Ishikawa (cell line): ENCODE data around the gene ASS1.
A peak's percentile ranks its signal among the peaks of the same experiment; 100 is the strongest.

Source experiments
- CEBPB ChIP-seq: IDR thresholded peaks from 2 replicates; pipeline ENCODE4 v1.6.1; 2012
- CREB1 ChIP-seq: IDR thresholded peaks from 2 replicates; pipeline ENCODE4 v1.6.1; 2012; ENCODE audit warnings: low read depth
- EGR1 ChIP-seq: IDR thresholded peaks from 2 replicates; pipeline ENCODE4 v1.6.1; 2012
- EP300 ChIP-seq: IDR thresholded peaks from 2 replicates; pipeline ENCODE4 v1.6.1; 2012; ENCODE audit warnings: borderline replicate concordance
- FOXM1 ChIP-seq: IDR thresholded peaks from 2 replicates; pipeline ENCODE4 v1.6.1; 2012; ENCODE audit warnings: low read depth, borderline replicate concordance
- NFIC ChIP-seq: IDR thresholded peaks from 2 replicates; pipeline ENCODE4 v1.6.1; 2012
- RAD21 ChIP-seq: IDR thresholded peaks from 2 replicates; pipeline ENCODE4 v1.6.1; 2012; ENCODE audit warnings: low read depth
- TAF1 ChIP-seq: IDR thresholded peaks from 2 replicates; pipeline ENCODE4 v1.6.1; 2012; ENCODE audit warnings: low read depth, mild to moderate bottlenecking
- TCF12 ChIP-seq: IDR thresholded peaks from 2 replicates; pipeline ENCODE4 v1.6.1; 2012; ENCODE audit warnings: low read depth
- TEAD4 ChIP-seq: IDR thresholded peaks from 2 replicates; pipeline ENCODE4 v1.6.1; 2012
- YY1 ChIP-seq: IDR thresholded peaks from 2 replicates; pipeline ENCODE4 v1.6.1; 2012; ENCODE audit warnings: low read depth
- ZBTB7A ChIP-seq: IDR thresholded peaks from 2 replicates; pipeline ENCODE4 v1.6.1; 2012; ENCODE audit warnings: low read depth
- TF ChIP-seq, protein P1 (sequence below): IDR thresholded peaks from 2 replicates; pipeline ENCODE4 v1.6.1; 2012
- TF ChIP-seq, protein P2 (sequence below): IDR thresholded peaks from 2 replicates; pipeline ENCODE4 v1.6.1; 2012
- TF ChIP-seq, protein P3 (sequence below): IDR thresholded peaks from 2 replicates; pipeline ENCODE4 v1.6.1; 2012; ENCODE audit warnings: low read depth, mild to moderate bottlenecking

The ASS1 gene

DNA sequence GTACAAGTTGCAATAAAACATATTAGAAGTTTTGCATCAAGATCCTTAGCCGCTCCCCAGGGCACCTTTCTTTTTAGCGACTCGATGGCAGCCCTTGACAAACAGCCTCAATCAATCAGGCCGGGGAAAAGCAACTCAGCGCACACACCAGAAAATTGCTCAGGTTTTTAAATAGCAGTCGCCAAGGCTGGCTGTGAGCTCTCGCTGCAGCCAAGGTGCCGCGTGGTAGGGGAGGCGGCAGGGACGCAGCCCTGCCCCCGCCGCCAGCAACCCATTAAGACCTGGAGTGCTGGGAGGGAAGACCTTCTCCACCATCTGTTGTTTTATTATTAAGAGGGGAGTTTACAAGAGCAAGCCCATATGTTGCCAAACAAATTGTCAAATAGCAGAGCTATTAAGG lies 22.6 kb downstream of the ASS1 start:
- TF ChIP-seq TAF1, result no peak

DNA sequence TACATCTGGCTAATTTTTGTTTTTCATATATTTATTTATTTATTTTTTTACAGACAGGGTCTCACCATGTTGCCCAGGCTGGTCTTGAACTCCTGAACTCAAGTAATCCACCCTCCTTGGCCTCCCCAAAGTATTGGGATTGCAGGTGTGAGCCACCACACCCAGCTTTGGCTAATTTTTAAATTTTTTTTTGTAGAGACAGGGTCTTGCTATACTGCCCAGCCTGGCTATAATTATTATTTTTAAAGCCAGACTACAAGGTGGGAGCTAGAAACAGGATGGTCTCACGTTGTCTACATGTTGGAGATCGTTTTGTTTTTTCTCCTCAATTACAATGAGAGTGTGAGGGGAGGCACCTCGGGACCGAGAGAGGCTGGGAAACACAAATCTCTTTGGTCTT lies 23.8 kb downstream of the ASS1 start:
- TF ChIP-seq EP300 (no peak), CREB1 (no peak), ZBTB7A (no peak)
- TF ChIP-seq, protein P1, sequence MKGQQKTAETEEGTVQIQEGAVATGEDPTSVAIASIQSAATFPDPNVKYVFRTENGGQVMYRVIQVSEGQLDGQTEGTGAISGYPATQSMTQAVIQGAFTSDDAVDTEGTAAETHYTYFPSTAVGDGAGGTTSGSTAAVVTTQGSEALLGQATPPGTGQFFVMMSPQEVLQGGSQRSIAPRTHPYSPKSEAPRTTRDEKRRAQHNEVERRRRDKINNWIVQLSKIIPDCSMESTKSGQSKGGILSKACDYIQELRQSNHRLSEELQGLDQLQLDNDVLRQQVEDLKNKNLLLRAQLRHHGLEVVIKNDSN, result no peak

DNA sequence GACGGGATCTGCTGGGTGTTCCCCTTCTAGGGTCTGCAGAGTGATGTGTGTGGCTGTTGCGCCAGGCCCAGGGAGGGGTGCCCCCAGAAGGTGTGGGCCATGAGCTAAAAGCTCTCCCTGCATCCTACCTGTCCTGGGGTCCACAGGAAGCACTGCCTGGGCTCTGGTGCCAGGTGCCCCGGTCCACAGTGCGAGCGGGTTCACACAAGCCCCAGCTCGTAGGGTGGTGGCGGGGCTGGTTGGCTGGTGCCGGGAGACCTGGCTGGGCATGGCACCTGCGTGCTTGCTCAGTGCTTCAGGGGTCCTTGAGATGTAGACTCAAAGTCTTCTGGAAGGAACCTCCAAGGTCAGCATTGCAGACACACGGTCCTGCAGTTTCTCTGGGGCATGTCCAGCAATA lies 25.5 kb downstream of the ASS1 start:
- TF ChIP-seq YY1 (no peak), TCF12 (no peak), RAD21 (no peak), EGR1 (no peak), ZBTB7A (no peak), TAF1 (no peak), EP300 (no peak)
- TF ChIP-seq, protein P1, result no peak
- TF ChIP-seq, protein P2, sequence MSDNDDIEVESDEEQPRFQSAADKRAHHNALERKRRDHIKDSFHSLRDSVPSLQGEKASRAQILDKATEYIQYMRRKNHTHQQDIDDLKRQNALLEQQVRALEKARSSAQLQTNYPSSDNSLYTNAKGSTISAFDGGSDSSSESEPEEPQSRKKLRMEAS, result no peak

DNA sequence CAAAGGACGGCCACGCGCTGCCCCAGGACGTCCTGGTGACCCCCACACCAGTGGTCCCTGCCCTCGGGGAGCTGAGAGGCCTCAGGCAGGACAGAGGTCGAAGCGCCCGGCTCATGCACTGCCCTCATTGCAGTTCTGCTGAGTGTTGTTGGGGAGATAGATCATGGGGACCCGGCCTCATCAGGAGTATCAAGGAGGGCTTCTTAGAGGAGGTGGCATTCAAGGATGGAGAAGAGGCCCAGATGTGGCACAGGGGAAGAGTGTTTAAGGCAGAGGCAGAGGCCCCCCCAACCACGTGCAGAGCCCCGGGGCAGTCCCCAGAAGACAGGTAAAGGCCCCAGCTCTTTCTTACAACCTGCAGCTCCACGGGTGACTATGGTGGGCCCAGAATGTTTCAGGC lies 26.2 kb downstream of the ASS1 start:
- TF ChIP-seq TAF1, result no peak
- no peak for TF ChIP-seq YY1
- TF ChIP-seq, protein P2, result no peak
- TF ChIP-seq CREB1, result no peak
- TF ChIP-seq NFIC, result no peak
- TF ChIP-seq RAD21, result no peak
- TF ChIP-seq EP300, result no peak
- TF ChIP-seq TEAD4, result no peak
- TF ChIP-seq TCF12, result no peak
- TF ChIP-seq FOXM1, result no peak
- TF ChIP-seq ZBTB7A, result no peak
- TF ChIP-seq, protein P3, sequence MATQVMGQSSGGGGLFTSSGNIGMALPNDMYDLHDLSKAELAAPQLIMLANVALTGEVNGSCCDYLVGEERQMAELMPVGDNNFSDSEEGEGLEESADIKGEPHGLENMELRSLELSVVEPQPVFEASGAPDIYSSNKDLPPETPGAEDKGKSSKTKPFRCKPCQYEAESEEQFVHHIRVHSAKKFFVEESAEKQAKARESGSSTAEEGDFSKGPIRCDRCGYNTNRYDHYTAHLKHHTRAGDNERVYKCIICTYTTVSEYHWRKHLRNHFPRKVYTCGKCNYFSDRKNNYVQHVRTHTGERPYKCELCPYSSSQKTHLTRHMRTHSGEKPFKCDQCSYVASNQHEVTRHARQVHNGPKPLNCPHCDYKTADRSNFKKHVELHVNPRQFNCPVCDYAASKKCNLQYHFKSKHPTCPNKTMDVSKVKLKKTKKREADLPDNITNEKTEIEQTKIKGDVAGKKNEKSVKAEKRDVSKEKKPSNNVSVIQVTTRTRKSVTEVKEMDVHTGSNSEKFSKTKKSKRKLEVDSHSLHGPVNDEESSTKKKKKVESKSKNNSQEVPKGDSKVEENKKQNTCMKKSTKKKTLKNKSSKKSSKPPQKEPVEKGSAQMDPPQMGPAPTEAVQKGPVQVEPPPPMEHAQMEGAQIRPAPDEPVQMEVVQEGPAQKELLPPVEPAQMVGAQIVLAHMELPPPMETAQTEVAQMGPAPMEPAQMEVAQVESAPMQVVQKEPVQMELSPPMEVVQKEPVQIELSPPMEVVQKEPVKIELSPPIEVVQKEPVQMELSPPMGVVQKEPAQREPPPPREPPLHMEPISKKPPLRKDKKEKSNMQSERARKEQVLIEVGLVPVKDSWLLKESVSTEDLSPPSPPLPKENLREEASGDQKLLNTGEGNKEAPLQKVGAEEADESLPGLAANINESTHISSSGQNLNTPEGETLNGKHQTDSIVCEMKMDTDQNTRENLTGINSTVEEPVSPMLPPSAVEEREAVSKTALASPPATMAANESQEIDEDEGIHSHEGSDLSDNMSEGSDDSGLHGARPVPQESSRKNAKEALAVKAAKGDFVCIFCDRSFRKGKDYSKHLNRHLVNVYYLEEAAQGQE, result no peak

DNA sequence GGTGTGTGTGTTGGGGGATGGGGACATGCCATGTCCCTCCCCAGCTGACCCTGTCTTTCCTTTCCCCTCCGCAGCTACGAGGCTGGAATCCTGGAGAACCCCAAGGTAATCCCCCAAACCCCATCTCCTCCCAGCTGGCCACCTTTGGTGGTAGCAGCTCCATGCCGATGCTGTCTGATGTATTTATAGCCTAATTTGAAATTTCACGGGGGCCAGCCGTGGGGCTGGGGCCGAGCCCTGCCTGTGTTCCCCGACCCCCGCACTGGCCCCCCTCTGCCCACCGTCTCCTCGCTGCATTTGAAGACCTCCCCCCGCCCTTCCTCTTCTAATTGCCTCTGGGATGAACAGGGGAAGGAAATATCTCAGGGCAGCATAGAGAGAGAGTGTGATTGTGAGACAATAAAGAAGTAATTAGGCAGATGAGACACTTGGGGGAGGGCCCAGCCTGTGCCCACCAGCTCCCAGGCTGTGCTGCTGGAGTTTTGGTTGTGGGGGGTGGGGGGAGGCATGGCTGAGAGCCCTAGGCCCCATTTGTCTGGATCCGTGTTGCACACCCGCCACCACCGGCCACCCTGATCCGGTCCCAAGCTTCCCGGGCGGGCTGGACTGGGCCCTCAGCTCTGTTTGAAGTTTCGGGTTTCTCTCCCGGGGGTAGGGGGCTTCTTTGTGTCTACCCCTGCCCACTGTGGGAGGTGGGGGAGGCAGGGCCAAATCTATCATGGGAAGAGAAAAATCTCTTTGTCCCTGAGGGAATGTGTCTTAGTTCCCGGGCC lies 26.8 kb downstream of the ASS1 start:
- TF ChIP-seq CEBPB, result no peak
- no peak for TF ChIP-seq NFIC
- TF ChIP-seq EP300, result no peak
- TF ChIP-seq YY1, result no peak
- TF ChIP-seq, protein P3, result no peak
- TF ChIP-seq RAD21, result no peak
- TF ChIP-seq FOXM1, result no peak
- no peak for TF ChIP-seq EGR1
- no peak for TF ChIP-seq ZBTB7A
- TF ChIP-seq, protein P1, result no peak

DNA sequence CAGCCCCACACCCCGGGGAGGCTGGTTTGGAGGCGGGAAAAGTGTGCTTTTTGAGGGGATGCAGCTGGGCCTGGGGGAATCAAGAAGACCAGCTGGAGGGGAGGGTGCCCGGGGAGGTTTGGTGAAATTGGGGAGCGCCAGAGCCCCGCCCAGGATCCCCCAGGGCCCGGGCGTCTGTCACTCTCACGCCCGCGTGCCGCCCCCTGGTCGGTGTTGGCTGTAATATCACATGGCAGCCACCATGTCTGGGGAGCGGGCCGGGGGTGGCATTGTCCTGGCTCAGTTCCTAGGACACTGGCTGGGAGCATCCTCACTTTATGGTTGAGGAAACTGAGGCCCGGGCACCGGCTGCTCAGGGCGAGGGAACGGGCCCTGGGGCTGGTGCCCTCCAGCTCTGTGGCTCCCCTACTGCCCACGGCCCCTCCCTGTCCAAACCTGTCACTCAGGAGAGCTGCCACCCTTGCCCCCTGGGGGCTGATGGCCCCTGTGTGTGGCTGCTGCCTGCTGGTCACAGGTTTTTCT lies 27.5 kb downstream of the ASS1 start:
- TF ChIP-seq, protein P1, result no peak
- TF ChIP-seq TAF1 (no peak), CEBPB (no peak), RAD21 (no peak), TEAD4 (no peak), TCF12 (peak; percentile 40; the same call in 1 of the 2 replicates), EP300 (no peak), NFIC (no peak), FOXM1 (no peak), ZBTB7A (peak; percentile 62; the same call in 1 of the 2 replicates), CREB1 (no peak), EGR1 (no peak), YY1 (no peak)
- TF ChIP-seq, protein P2, result no peak
- TF ChIP-seq, protein P3, result no peak
